RCC 7860 (cell line): Measurements from ENCODE around the gene PSMF1.
"Not testable (repeated sequence)": the region's sequence is repeated elsewhere in the genome, so short reads cannot be mapped to it uniquely, and the experiment has no call there.

Experiments used
- DNase-seq: peaks from one replicate; pipeline ENCODE4 v3.0.0-alpha.2; 2015; ENCODE audit warnings: low spot score
- FAIRE-seq: peaks from 2 replicates; lab custom pipeline; 2012; peaks lifted over from hg19 to GRCh38; lab: Jason Lieb, UNC

PSMF1 gene

GRCh38 chr20:1121429-1121828 lies 3.0 kb downstream of the PSMF1 start:
- DNase-seq (no peak), FAIRE-seq (no peak)

- no peak for FAIRE-seq
Observed at GRCh38 chr20:1122388-1123315, 4.2 kb downstream of the PSMF1 start.

GRCh38 chr20:1123666-1124065 lies 5.3 kb downstream of the PSMF1 start:
- FAIRE-seq (no peak), DNase-seq (no peak)

More at GRCh38 chr20:1122388-1123315, 4.2 kb downstream of the PSMF1 start:
- no peak for DNase-seq

- no peak for DNase-seq
- no peak for FAIRE-seq
Observed at GRCh38 chr20:1124421-1124820, 6.0 kb downstream of the PSMF1 start.

- FAIRE-seq (no peak), DNase-seq (no peak)
Observed at GRCh38 chr20:1125277-1125676, 6.9 kb downstream of the PSMF1 start.

GRCh38 chr20:1127840-1128239 lies 9.4 kb downstream of the PSMF1 start:
- FAIRE-seq: no peak
- no peak for DNase-seq

- no peak for FAIRE-seq
- DNase-seq: no peak
Observed at GRCh38 chr20:1130058-1130694, 11.8 kb downstream of the PSMF1 start.

GRCh38 chr20:1130847-1131246 lies 12.4 kb downstream of the PSMF1 start:
- no peak for DNase-seq
- FAIRE-seq: no peak

GRCh38 chr20:1131354-1131753 lies 13.0 kb downstream of the PSMF1 start:
- no peak for FAIRE-seq

GRCh38 chr20:1134355-1134754 lies 16.0 kb downstream of the PSMF1 start:
- FAIRE-seq (no peak), DNase-seq (no peak)

More at GRCh38 chr20:1131354-1131753, 13.0 kb downstream of the PSMF1 start:
- no peak for DNase-seq

GRCh38 chr20:1134836-1135235 lies 16.4 kb downstream of the PSMF1 start:
- DNase-seq (no peak), FAIRE-seq (no peak)

GRCh38 chr20:1137236-1137635 lies 18.8 kb downstream of the PSMF1 start:
- FAIRE-seq (no peak), DNase-seq (no peak)

- FAIRE-seq: no peak
- no peak for DNase-seq
Observed at GRCh38 chr20:1144401-1145172, 26.2 kb downstream of the PSMF1 start.

- no peak for DNase-seq
- FAIRE-seq: no peak
Observed at GRCh38 chr20:1146957-1147356, 28.6 kb downstream of the PSMF1 start.

- FAIRE-seq: not testable (repeated sequence)
Observed at GRCh38 chr20:1149812-1150211, 31.4 kb downstream of the PSMF1 start.

GRCh38 chr20:1150218-1150617 lies 31.8 kb downstream of the PSMF1 start:
- DNase-seq: no peak

More at GRCh38 chr20:1149812-1150211, 31.4 kb downstream of the PSMF1 start:
- not testable (repeated sequence) for DNase-seq

GRCh38 chr20:1150968-1151367 lies 32.6 kb downstream of the PSMF1 start:
- FAIRE-seq: no peak
- no peak for DNase-seq

More at GRCh38 chr20:1150218-1150617, 31.8 kb downstream of the PSMF1 start:
- no peak for FAIRE-seq

GRCh38 chr20:1154226-1154625 lies 35.8 kb downstream of the PSMF1 start:
- DNase-seq: no peak
- FAIRE-seq: no peak

GRCh38 chr20:1154691-1155090 lies 36.3 kb downstream of the PSMF1 start:
- DNase-seq (no peak), FAIRE-seq (no peak)

- DNase-seq: no peak
- no peak for FAIRE-seq
Observed at GRCh38 chr20:1155342-1155741, 36.9 kb downstream of the PSMF1 start.

GRCh38 chr20:1160496-1160895 lies 42.1 kb downstream of the PSMF1 start:
- FAIRE-seq: no peak
- no peak for DNase-seq
